ENCODE measurements around the gene USP40.

GRCh38 chr2:233430651-233431050 lies 135.9 kb downstream of the USP40 start:
- TF ChIP-seq, protein P1, sequence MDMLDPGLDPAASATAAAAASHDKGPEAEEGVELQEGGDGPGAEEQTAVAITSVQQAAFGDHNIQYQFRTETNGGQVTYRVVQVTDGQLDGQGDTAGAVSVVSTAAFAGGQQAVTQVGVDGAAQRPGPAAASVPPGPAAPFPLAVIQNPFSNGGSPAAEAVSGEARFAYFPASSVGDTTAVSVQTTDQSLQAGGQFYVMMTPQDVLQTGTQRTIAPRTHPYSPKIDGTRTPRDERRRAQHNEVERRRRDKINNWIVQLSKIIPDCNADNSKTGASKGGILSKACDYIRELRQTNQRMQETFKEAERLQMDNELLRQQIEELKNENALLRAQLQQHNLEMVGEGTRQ (IDR thresholded peaks at IDR 0.05) = no peak
- TF ChIP-seq EP300 (IDR thresholded peaks at IDR 0.05) (no peak), FOSL2 (IDR thresholded peaks at IDR 0.05) (no peak), FOSL2 (CRISPR knock-in tag; IDR thresholded peaks at IDR 0.05) (no peak), CBX2 (IDR thresholded peaks at IDR 0.05; ENCODE audit: borderline replicate concordance, low read depth) (no peak), RAD21 (conservative IDR thresholded peaks at IDR 0.05 in 1 of 2, IDR thresholded peaks at IDR 0.05 in 1 of 2) (no peak), POLR2A (IDR thresholded peaks at IDR 0.05; ENCODE audit: low read length) (no peak), POLR2AphosphoS2 (conservative IDR thresholded peaks at IDR 0.05; ENCODE audit: low read length) (no peak), CTCF (IDR thresholded peaks at IDR 0.05) (no peak), CHD4 (IDR thresholded peaks at IDR 0.05; ENCODE audit: borderline replicate concordance) (no peak)
